Prostate gland (tissue), 2 donors: ENCODE measurements around the gene ARHGAP40.

Source experiments
- POLR2AphosphoS5 ChIP-seq: sonication (generic); formaldehyde crosslinking; IDR thresholded peaks from one replicate; pipeline ENCODE4 v1.6.1; 2017; ENCODE audit warnings: antibody characterized with exemption
- TF ChIP-seq, protein P1 (sequence below), 4 experiments: fragments of 200-600 bp in 2 of 4; fragments of 450-650 bp in 2 of 4; sonication (generic) in 2 of 4; IDR thresholded peaks; 1 replicate in 3 of 4; 2 replicates in 1 of 4; pipeline ENCODE4 v1.5.1; 2016 to 2019; ENCODE audit warnings: antibody characterized with exemption in 4 of 4, mild to moderate bottlenecking in 2 of 4, moderate library complexity in 2 of 4

DNA sequence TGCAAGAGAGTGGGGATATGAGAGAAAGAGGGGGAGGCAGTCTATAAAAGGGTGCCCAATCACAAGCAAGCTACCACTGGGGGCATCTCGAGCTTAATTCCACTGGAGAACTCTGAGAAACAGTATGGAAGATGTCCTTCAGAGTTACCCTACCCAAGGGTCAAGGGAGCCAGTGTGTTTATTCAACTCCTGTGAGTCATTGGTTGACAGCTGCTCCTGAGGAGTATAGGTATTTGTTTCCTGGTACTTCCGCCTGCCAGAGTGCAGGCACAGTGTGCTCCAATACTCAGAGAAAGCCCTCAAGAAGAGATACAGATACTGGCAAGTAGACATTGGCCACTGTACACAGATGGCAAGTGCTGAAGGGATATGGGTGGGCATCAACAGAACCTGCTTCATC is 49.5 kb downstream of the ARHGAP40 start:
- TF ChIP-seq, protein P1, sequence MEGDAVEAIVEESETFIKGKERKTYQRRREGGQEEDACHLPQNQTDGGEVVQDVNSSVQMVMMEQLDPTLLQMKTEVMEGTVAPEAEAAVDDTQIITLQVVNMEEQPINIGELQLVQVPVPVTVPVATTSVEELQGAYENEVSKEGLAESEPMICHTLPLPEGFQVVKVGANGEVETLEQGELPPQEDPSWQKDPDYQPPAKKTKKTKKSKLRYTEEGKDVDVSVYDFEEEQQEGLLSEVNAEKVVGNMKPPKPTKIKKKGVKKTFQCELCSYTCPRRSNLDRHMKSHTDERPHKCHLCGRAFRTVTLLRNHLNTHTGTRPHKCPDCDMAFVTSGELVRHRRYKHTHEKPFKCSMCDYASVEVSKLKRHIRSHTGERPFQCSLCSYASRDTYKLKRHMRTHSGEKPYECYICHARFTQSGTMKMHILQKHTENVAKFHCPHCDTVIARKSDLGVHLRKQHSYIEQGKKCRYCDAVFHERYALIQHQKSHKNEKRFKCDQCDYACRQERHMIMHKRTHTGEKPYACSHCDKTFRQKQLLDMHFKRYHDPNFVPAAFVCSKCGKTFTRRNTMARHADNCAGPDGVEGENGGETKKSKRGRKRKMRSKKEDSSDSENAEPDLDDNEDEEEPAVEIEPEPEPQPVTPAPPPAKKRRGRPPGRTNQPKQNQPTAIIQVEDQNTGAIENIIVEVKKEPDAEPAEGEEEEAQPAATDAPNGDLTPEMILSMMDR (IDR thresholded peaks at IDR 0.05), result no peak
- TF ChIP-seq POLR2AphosphoS5, result no peak
